Measurements from ENCODE around the gene CMTM8.

Gene CMTM8

DNA sequence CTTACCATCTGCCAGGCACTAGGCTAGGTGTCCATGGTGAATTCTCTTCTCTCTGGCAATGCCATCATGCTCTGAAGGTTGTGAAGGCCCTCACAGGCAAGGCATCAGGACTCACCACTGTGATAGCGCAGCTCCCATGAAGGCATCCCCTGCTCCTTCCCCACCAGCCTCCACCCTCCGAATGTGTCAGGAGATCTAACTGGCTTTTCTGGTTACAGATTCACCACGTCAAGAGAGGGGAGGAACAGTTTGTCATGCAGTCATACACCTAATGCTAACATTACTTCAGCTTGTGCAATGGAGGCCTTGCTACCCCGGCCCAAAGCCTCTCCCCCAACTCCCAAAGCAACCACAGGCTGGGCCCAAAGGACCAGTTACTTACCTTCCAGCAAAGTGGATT lies 8.9 kb upstream of the CMTM8 start:
- DNase-seq (ENCODE audit: low spot score): no peak

GRCh38 chr3:32236377-32236776 lies 2.1 kb upstream of the CMTM8 start:
- no peak for DNase-seq (ENCODE audit: low spot score)

DNA sequence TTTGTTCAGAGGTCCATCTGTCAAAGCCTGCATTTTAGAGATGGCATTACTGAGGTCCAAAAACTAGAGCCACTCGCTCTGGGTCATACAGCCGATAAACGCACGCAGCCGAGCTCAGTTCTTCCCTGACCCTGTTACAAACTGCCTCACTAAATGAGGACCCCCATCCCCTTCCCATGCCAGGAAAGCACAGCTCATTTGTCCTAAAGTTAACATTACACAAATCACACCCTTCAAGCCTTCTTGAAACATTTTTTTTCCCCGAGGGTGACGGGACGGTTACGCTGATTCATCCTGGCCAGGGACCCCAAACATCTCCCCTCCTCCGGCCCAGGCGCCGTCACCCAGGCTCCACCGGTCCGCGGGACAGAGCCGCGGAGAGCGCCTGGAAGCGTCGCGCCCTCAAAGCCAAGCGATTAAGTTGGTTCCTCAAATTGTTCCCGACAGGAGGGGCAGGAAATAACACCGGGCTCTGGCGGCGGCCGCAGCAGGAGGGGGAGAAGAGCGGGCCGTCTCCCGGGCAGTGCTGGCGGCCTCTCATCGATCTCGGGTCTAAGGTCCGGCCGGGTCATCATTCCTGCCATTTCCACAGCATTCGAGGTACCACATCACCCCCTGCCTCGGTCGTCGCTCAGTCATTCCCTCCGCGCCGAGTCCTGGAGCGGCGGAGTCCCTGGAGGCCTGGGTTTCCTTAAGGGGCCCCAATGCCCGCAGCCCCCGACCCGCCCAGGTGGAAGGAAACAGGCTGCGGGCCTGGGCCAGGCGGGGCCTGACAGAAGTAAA lies 619 bp upstream of the CMTM8 start:
- no peak for DNase-seq (ENCODE audit: low spot score)

DNA sequence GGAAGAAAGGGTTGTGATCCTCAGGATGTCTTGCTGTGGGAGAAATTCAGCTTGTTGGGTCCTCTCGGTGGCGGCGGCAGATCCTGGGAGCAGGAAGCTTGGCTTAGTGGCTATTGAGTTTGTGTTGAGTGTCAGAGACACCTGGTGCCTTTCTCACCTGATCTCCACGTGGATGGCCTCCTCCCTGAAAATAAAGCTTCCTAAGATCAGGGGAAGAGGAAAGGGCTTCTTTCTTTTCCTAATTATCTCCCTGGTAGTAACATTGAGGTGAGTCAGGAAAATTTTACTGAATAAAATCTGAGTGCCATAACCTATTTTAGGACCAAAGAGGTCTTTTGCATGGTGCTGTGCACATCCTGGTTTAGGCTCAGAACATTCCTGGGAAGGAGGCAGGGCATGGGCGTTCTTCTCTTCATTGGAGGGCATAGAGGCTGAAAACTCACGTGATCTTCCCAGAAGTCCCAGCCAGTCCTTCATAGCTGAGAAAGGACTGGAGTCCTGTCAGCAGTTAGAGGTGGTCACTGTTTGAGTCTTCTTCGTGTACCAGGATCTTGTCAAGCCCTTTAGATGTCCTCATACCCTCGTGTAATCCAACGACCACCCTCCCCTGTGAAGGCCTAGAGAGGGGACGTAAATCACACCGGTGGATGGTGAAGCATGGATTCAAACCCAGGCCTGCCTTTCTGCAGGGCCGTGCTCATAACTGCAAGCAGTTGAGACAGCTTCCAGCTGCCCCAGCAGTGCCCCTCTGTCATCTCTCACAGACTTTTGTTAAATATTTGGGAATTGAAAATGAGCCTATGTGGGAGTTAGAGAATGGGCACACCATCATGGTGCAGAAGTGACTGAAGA lies 1.1 kb downstream of the CMTM8 start:
- no peak for DNase-seq (ENCODE audit: low spot score)

DNA sequence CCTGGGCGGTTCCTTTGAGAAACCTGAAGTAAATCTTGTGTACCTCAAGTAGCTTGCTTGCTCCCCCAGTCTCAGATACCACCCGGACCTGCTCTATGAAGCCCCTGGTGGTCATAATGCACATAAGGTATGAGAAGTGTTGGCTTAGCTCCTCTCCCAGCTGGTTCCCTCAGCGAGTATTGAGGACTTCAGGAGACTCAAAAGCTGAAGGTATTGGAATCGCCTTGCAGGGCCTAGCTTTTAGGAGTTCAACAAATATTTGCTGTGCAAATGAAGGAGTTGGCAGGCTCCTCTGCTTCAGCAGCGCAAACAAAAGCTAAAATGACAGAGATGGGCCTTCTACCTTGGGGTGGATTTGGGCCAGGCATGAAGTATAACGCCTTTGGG lies 1.7 kb downstream of the CMTM8 start:
- peak; percentile 21 for DNase-seq (ENCODE audit: low spot score)

GRCh38 chr3:32241100-32241499 lies 2.6 kb downstream of the CMTM8 start:
- no peak for DNase-seq (ENCODE audit: low spot score)

GRCh38 chr3:32243519-32243918 lies 5.0 kb downstream of the CMTM8 start:
- DNase-seq (ENCODE audit: low spot score): no peak

DNA sequence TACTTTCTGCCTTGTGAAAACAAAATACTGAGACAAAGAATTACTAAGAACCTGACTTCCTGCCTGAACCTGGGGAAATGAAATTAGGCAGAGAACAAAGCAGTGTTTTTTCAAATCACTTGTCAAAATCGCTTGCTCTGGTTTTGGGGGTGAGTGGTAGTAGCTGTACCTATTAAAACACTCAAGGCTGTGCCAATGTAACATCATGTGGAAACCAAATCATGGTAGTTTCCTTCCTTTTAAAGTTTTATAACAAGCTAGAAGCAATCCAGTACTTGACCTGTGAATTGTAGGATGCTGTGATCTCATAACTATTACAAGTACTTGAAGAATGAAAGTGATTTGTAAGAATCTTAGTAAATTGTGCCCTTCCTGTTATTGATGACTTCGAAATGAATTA lies 6.7 kb downstream of the CMTM8 start:
- no peak for DNase-seq (ENCODE audit: low spot score)

DNA sequence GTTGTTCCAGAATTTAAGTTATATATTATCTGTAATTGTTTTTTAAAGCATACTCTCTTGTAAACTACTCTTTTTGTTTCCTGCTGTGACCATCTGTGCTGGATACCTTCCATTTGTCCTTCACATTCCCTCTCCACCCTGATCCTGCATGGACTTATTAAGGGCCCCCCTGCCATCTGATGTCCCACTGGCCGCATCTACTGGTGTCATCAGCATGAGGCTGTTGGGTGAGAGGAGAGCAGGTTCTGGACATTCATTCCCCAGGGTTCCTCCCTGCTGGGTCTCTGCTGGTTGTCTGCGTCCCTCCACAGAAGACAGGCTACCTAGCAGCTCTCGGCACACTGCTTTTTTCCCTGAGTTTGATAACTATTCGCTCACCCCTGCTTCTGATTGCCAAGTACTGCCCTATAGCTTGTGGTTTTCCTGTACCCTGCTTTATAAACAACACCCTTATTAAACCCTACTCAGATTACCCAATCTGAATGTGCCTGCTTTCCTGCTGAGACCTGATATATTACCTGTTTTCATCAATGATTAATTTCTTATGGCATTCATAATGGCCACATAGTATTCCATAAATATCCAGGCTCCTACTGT lies 7.7 kb downstream of the CMTM8 start:
- DNase-seq (ENCODE audit: low spot score): no peak

DNA sequence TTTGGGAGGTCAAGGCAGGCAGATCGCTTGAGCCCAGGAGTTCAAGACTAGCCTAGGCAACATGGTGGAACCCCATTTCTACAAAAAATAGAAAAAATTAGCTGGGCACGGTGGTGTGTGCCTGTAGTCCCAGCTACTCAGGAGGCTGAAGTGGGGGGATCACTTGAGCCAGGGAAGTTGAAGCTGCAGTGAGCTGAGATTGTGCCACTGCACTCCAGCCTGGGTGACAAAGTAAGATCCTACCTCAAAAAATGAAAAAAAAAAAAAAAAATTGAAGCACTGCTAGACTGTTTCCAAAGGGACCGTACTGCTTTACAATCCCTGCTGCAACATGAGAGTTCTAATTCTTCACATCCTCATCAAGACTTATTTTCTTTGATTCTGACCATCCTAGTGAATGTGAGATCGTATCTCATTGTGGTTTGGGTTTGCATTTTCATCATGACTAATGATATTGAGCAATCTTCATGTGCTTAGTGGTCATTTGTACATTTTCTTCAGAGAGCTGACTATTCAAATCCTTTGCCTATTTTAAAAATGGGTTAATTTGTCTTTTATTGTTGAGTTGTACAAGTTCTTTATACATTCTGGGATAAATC lies 10.8 kb downstream of the CMTM8 start:
- peak; percentile 47 for DNase-seq (ENCODE audit: low spot score)

DNA sequence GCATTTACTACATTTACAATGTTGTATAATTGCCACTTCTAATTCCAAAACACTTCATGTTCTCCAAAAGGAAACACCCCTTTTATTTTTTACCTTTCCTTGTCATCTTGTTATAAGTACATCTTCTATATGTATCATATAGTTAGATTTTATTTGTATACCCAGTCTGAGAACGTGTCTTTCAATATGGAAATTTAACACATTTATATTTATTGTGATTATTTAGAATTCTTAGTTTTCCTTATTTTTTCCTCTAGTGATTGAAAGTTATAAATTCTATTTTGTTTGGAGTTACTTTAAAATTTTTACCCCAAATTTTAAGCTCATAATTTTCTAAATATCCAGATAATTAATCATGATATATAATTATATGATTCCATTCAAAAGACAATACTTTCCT lies 15.8 kb downstream of the CMTM8 start:
- DNase-seq (ENCODE audit: low spot score): no peak

DNA sequence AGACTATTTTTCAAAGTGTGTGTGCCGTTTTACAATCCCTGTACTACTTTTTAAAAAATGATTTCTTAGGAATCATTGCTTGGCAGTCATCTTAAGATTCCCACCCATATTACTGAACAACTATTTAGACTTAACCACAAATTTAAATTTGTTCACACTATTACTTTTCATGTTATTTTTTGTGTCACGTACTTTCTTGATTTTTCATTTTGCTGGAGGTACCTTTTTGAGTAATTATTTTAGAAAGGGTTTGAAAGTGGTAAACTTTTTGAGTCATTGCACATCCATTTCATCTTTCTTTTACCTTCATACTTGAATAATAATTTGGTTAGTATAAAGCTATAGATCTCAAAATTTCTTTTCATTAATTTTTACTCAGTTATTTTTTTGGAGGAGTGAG lies 16.9 kb downstream of the CMTM8 start:
- DNase-seq (ENCODE audit: low spot score): no peak

DNA sequence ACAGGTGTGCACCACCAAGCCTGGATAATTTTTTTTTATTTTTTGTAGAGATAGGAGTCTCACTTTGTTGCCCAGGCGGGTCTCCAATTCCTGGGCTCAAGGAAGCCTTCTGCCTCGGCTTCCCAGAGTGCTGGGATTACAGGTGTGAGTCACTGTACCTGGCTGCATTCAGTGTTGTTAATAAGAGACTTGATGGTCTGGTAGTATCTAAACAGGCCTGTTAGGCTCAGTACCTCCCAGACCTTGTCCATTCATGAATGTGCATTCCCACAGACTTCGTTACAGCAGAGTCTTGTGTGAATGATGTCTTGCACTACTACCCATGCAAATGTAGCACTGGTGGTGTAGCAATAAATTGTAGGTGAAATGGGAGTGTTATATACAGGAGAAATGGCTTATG lies 17.7 kb downstream of the CMTM8 start:
- DNase-seq (ENCODE audit: low spot score): no peak

- no peak for DNase-seq (ENCODE audit: low spot score)
Observed at GRCh38 chr3:32257042-32257441, 18.6 kb downstream of the CMTM8 start.

DNA sequence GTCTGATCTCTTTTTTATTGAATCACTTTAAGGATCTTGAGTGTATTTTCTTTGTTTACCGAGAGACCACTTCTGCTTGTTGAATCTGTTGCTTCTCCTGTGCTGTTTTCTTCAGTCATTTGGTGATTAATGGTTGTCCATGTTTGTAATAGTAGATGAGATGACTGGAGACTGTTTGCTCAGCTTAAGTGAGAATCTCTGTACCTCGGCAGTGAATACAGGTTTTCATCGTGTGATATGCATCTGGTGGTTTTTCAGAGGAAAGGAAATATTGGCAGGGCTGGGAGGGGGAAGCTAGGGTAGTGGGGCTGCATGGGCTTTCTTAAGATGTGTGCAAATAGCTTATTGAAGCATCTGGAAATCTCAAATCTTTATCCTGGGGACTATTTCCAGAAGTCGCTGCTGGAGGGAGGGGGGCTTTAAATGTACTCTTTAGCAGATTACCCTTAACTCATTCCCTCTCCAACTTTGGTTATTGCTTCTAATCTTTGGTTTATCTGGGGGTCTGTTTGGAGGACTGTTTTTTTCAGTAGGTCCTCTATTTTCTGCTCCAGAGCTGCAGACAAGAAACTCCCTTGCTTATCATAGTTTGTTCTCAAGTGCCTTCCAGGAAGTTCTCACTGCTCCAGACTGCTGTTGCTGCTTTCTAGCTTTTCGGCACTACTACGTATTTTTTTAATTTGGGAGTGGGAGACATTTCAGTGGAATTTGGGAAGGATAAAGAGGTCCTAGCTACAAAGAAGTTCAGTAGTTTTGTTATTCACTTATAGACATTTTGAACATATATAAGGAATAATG lies 19.4 kb downstream of the CMTM8 start:
- no peak for DNase-seq (ENCODE audit: low spot score)

GRCh38 chr3:32258869-32259268 lies 20.4 kb downstream of the CMTM8 start:
- no peak for DNase-seq (ENCODE audit: low spot score)

- DNase-seq (ENCODE audit: low spot score): no peak
Observed at GRCh38 chr3:32261545-32261944, 23.1 kb downstream of the CMTM8 start.

DNA sequence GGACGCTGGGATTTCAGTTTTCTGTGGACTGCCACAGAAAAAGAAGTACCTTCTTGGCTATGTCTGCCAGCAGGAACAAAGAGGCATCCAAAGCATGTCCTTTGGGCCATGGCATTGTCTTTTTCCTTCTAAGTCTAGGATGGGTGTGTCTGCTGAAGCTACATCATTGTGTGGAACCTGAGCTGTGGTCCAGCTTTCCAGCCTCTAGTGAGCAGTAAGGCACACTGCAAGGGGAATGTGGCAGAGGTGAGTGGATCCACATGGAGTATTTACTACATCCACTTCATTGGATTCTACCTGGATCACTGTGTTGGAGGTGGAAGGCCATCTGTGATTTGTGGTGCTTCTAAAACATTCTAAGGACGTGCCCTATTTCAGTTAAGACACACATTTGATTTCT lies 23.7 kb downstream of the CMTM8 start:
- DNase-seq (ENCODE audit: low spot score): no peak

- DNase-seq (ENCODE audit: low spot score): no peak
Observed at GRCh38 chr3:32274306-32274705, 35.8 kb downstream of the CMTM8 start.

- DNase-seq (ENCODE audit: low spot score): no peak
Observed at GRCh38 chr3:32275506-32275905, 37.0 kb downstream of the CMTM8 start.

GRCh38 chr3:32276279-32276841 lies 37.9 kb downstream of the CMTM8 start:
- no peak for DNase-seq (ENCODE audit: low spot score)

DNA sequence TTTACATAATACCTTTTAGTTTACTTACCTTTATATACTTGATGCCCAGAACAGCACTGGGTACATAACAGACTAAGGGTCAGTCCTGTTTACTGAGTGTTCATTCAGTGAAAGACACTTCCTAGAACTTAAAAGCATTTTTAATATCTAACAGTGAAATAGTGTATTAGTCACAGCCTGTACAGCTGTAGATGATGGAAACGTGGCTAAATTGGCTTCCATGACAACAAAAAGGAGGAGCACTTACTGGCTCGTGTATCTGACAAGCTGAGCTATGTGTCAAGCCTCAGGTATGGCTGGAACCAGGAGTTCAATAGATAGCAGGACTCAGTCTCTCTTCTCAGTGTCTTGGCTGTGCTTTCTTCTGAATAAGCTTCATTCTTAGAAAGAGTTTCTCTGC lies 40.2 kb downstream of the CMTM8 start:
- no peak for DNase-seq (ENCODE audit: low spot score)
